LNCAP (cell line): Measurements from ENCODE around the gene XPO5.

Source experiments
- CTCF ChIP-seq: fragments of 450-650 bp; IDR thresholded peaks from 2 replicates; pipeline ENCODE4 v1.5.1; 2017; ENCODE audit warnings: mild to moderate bottlenecking

Gene XPO5

DNA sequence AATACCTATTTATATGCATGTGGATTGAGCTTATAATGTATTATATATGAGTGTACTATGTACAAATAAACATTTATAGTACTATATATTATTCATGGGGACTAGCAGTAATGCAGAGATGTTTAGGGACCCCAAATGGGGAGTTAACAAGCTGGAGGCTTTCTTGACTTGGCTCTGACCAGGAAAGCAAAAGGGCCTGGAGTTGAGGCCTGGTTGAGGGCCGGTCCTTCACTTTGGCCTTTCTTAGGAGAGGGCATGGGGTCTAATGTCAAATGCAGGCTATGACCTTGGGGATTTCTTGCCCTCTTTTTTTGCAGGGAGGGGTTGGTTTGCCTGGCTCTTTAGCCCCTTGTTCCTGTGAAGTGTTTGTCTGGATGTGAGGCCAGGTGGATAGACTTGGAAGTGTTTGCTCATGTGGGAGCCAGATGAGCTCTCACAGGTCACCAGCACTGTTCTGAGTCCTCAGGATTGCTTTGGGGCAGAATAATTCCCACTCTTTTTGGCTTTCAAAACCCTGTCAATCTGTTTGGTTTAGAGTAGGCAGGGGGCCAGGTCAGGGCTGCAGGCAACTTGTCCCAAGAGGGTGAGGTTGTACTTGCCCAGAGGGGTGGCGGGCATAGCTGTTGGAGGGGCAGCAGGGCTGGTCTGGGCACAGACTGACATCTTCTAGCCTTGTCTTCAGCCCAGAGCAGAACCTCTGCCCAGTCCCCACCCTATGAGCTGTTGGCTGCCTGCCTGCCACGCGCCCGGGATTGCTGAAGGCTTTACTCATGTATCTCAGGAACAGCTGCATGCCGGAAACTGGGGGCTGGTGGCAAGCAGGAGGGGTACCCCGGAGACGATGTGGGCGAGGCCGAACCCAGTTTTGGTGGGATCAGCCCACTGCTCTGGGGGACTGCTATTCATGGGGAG, 83.8 kb downstream of the XPO5 start:
- TF ChIP-seq CTCF = no peak

GRCh38 chr6:43490523-43490939, 85.3 kb downstream of the XPO5 start:
- TF ChIP-seq CTCF = no peak

DNA sequence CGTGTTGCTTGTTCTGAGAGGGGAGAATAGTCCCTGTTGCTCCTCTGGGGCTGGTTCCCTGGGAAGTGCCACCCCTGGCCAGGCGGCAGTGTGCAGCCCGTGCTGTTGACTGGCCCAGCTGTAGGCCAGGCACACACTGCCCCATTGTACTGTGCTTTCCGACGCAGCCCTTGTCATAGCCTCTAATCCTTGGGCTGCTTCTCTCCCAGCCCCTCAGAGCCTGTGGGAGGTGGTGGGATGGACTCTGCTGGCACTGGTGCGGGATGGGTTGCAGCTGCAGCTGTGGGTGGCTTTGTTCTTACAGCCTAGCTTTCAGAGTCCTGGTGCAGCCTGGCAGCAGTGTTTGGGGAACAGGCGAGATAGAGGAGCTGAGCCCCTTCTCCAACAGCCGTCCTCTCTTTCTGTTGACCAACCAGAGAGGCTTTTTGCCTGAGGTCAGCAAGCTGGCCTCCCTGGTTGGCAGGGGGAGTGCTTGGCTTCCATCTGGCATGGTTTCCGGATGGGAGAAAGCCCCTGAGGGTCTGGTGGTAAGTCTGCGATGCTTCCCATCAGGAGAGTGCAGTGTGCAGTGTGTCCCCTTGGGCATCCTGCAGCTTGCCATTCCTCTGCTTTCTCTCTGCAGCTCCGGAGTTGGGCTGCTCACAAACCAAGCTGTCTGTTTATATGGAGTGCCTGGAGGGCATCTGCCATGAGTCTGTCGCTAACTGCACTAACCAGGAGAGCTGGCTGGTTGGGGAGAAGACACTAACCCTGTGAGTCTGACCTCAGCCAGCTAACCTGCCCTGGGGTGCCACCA, 86.4 kb downstream of the XPO5 start:
- TF ChIP-seq CTCF = no peak

GRCh38 chr6:43488667-43489276, 87.1 kb downstream of the XPO5 start:
- TF ChIP-seq CTCF = no peak

DNA sequence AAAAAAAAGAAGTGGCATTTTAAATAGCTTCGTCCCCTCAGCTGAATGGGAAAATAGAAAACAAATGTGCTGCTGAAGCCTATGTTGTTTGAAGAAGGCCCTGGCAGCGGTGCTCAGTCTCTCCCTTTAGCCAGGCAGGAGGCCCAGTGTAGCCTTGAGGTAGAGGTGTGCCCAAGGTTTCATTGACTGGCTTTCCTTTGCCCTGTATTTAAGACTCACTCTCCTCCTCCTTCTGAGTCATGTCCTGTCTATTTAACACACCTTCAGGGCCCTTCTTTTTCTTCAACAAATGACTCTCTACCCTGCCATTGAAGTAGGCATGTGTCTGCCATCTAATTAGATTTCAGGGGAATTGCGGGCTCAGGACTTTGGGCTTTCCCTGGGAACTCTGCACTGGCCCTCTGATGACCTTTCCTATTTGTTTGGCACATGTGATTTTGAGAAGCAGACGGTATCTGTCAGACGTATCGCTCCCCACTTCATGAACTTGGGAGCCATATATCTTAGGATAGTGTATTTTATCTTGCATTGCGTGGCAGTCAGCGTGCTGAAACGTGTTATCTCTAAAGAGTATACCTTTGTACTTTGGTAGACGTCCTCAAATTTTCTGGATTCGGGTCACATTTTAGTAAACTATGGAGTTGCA, 94.1 kb downstream of the XPO5 start:
- no peak for TF ChIP-seq CTCF

GRCh38 chr6:43481075-43481474, 94.8 kb downstream of the XPO5 start:
- no peak for TF ChIP-seq CTCF

DNA sequence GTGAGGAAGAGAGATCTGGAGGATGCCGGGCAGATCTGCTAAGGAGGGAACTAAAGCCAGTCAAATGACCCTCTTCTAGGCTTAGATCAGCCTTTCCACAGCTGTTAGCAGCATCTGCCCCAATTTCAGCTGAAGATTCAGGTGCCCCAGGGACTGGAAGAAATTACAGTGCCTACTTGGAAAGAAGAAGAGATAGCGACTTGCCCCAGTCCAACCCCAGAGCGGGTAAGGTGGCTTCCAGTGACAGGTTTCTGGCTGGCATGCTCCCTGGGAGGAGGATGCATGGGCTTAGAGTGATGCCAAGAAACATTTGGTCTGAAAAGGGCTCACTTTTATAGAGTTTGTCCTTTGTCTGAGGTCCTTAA, 97.8 kb downstream of the XPO5 start:
- no peak for TF ChIP-seq CTCF
